Tongue (tissue), 2 donors: Measurements from ENCODE around the gene EFCAB11. TPM values are rescaled to one million over a fixed set of nuclear protein-coding genes. Genes with fewer than 3 reads are reported as not detected.

Experiments
- DNase-seq: peaks from one replicate; pipeline ENCODE4 v3.0.0-alpha.2; 2015
- total RNA-seq: library from RNA; depleted of rRNA; stranded (reverse); fragments of >200 nt; gene quantifications from one replicate; pipeline ENCODE4 v1.2.3, GENCODE V29; 2014

The EFCAB11 gene
- total RNA-seq, 1 donor from 2014 or later: 13.2 TPM

GRCh38 chr14:89866458-89866857 is 88.1 kb downstream of the EFCAB11 start:
- no peak for DNase-seq

- DNase-seq: no peak
These were observed 89.4 kb downstream of the EFCAB11 start for GRCh38 chr14:89865153-89865552.

GRCh38 chr14:89862856-89863255 is 91.7 kb downstream of the EFCAB11 start:
- no peak for DNase-seq

GRCh38 chr14:89861630-89862029 is 92.9 kb downstream of the EFCAB11 start:
- no peak for DNase-seq

GRCh38 chr14:89858089-89858488 is 96.4 kb downstream of the EFCAB11 start:
- no peak for DNase-seq

- no peak for DNase-seq
These were observed 97.6 kb downstream of the EFCAB11 start for GRCh38 chr14:89856871-89857345.

GRCh38 chr14:89855961-89856656 is 98.4 kb downstream of the EFCAB11 start:
- no peak for DNase-seq

GRCh38 chr14:89853936-89854693 is 100.4 kb downstream of the EFCAB11 start:
- DNase-seq: peak; percentile 43

GRCh38 chr14:89851106-89851505 is 103.4 kb downstream of the EFCAB11 start:
- DNase-seq: peak; percentile 90

- DNase-seq: no peak
These were observed 104.6 kb downstream of the EFCAB11 start for GRCh38 chr14:89849931-89850330.

GRCh38 chr14:89848165-89848564 is 106.4 kb downstream of the EFCAB11 start:
- DNase-seq: peak; percentile 27

GRCh38 chr14:89845346-89845745 is 109.2 kb downstream of the EFCAB11 start:
- no peak for DNase-seq

GRCh38 chr14:89844508-89844907 is 110.0 kb downstream of the EFCAB11 start:
- no peak for DNase-seq

- no peak for DNase-seq
These were observed 111.7 kb downstream of the EFCAB11 start for GRCh38 chr14:89842837-89843236.

- no peak for DNase-seq
These were observed 112.7 kb downstream of the EFCAB11 start for GRCh38 chr14:89841851-89842250.

GRCh38 chr14:89836830-89837469 is 117.6 kb downstream of the EFCAB11 start:
- no peak for DNase-seq

GRCh38 chr14:89833661-89834060 is 120.9 kb downstream of the EFCAB11 start:
- DNase-seq: peak; percentile 34

- no peak for DNase-seq
These were observed 121.4 kb downstream of the EFCAB11 start for GRCh38 chr14:89833120-89833532.

- peak; percentile 40 for DNase-seq
These were observed 125.9 kb downstream of the EFCAB11 start for GRCh38 chr14:89828471-89829165.

- no peak for DNase-seq
These were observed 127.3 kb downstream of the EFCAB11 start for GRCh38 chr14:89827265-89827664.

- DNase-seq: no peak
These were observed 127.9 kb downstream of the EFCAB11 start for GRCh38 chr14:89826596-89826995.

GRCh38 chr14:89823743-89824142 is 130.8 kb downstream of the EFCAB11 start:
- no peak for DNase-seq
